NB4 (cell line): ENCODE data around the gene ALDH8A1.
"Not testable (repeated sequence)": the region's sequence is repeated elsewhere in the genome, so short reads cannot be mapped to it uniquely, and the experiment has no call there.

Experiments
- DNase-seq: peaks from one replicate; pipeline ENCODE4 v3.0.0; 2010; ENCODE audit warnings: low read depth
- H3K4me3 ChIP-seq: one replicate; pipeline ENCODE4 v1.5.1; 2011; ENCODE audit warnings: mild to moderate bottlenecking, low read depth, low read length, moderate library complexity
- CTCF ChIP-seq: IDR thresholded peaks from one replicate; pipeline ENCODE4 v1.5.1; 2012; ENCODE audit warnings: low read depth, low read length
- MAX ChIP-seq: IDR thresholded peaks from 2 replicates; pipeline ENCODE4 v1.6.1; 2011; ENCODE audit warnings: low read depth, low read length
- MYC ChIP-seq: IDR thresholded peaks from 2 replicates; pipeline ENCODE4 v1.6.1; 2011; ENCODE audit warnings: low read depth, low read length
- POLR2A ChIP-seq: IDR thresholded peaks from 2 replicates; pipeline ENCODE4 v1.6.1; 2011; ENCODE audit warnings: mild to moderate bottlenecking; ENCODE audit not compliant: insufficient read length; ENCODE audit errors: extremely low read depth

The ALDH8A1 gene

GRCh38 chr6:134918418-134918961 lies 31.4 kb downstream of the ALDH8A1 start:
- TF ChIP-seq MYC (no peak), POLR2A (no peak), CTCF (no peak), MAX (no peak)
- no peak overlapping the region for H3K4me3 ChIP-seq
- DNase-seq = no peak

GRCh38 chr6:134911547-134911946 lies 38.4 kb downstream of the ALDH8A1 start:
- no peak for DNase-seq
- H3K4me3 ChIP-seq = no peak overlapping the region
- TF ChIP-seq MYC (no peak), MAX (no peak), CTCF (no peak), POLR2A (no peak)

GRCh38 chr6:134910593-134910935 lies 39.3 kb downstream of the ALDH8A1 start:
- TF ChIP-seq MYC (no peak), MAX (no peak)
- no peak for DNase-seq
- no peak overlapping the region for H3K4me3 ChIP-seq

GRCh38 chr6:134909701-134910592 lies 40.0 kb downstream of the ALDH8A1 start:
- H3K4me3 ChIP-seq = no peak overlapping the region
- DNase-seq = no peak
- no peak for TF ChIP-seq MYC
- TF ChIP-seq POLR2A = no peak
- TF ChIP-seq CTCF = no peak
- no peak for TF ChIP-seq MAX

- peak; percentile 26 for DNase-seq
- TF ChIP-seq CTCF (no peak), POLR2A (no peak), MYC (no peak)
- no peak overlapping the region for H3K4me3 ChIP-seq
Observed at GRCh38 chr6:134908906-134909516, 40.9 kb downstream of the ALDH8A1 start.

GRCh38 chr6:134904731-134905130 lies 45.2 kb downstream of the ALDH8A1 start:
- not testable (repeated sequence) for H3K4me3 ChIP-seq, DNase-seq
